ENCODE data around the gene HPN.

The HPN gene

GRCh38 chr19:35108730-35109129, 67.2 kb downstream of the HPN start:
- no peak for TF ChIP-seq EZH2phosphoT487 (conservative IDR thresholded peaks at IDR 0.05; ENCODE audit: low read length)
- Histone ChIP-seq H3F3A (ENCODE audit: insufficient read depth) (no peaks in the 10 kb centered on the region), H4K20me1 (ENCODE audit: low read depth, low read length) (no peaks in the 10 kb centered on the region), H3K79me2 (ENCODE audit: insufficient read depth, low read length) (no peaks in the 10 kb centered on the region), H2AFZ (ENCODE audit: low read depth, low read length, severe bottlenecking) (no peak overlapping the region), H3K9me3 (ENCODE audit: insufficient read depth, low read length) (no peaks in the 10 kb centered on the region), H3K9ac (ENCODE audit: low read length) (no peak overlapping the region), H3K27ac (ENCODE audit: low read depth, low read length) (no peak overlapping the region), H3K36me3 (ENCODE audit: low read length) (no peaks in the 10 kb centered on the region), H3K4me3 (ENCODE audit: insufficient read depth, low read length, poor library complexity, severe bottlenecking) (no peak overlapping the region), H3K4me2 (ENCODE audit: low read depth, low read length, poor library complexity, severe bottlenecking) (no peak overlapping the region), H3K9me2 (replicated peaks; ENCODE audit: insufficient read depth, low read length) (no peaks in the 10 kb centered on the region), H3K27me3 (ENCODE audit: low read length) (no peaks in the 10 kb centered on the region)

DNA sequence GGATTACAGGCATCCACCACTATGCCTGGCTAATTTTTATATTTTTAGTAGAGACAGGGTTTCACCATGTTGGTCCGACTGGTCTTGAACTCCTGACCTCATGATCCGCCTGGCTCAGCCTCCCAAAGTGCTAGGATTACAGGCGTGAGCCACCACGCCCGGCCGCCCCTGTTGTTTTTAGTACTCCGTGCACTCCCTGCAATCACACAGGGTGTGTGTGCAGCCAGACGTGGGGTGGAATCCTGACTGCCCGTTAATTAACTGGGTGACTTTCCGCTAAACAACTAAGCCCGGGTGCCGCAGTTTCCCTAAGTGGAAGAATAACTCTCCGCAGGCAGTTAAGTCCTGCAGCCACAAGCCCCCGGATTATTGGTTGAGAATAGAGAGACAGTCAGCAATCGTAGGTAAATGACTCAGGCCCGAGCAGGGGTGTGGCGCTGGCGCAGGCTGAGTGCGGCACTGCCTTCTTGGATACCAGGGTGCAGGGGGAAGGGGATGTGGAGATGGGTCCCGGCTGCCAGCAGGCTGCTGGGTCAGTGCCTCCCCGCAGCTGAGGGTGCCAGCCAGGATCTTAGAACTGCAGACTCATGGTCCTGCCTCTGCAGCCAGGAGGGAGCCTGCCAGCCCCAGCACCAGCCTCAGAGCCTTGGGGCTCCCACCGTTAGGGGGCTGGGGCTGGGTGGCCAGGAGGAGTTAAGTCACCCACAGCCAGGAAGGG, 68.0 kb downstream of the HPN start:
- Histone ChIP-seq H2AFZ (ENCODE audit: low read depth, low read length, severe bottlenecking) (no peak overlapping the region), H3K27ac (ENCODE audit: low read depth, low read length) (no peak overlapping the region), H4K20me1 (ENCODE audit: low read depth, low read length) (no peaks in the 10 kb centered on the region), H3K36me3 (ENCODE audit: low read length) (no peaks in the 10 kb centered on the region), H3K4me3 (ENCODE audit: insufficient read depth, low read length, poor library complexity, severe bottlenecking) (no peak overlapping the region), H3K9ac (ENCODE audit: low read length) (no peak overlapping the region), H3K79me2 (ENCODE audit: insufficient read depth, low read length) (no peaks in the 10 kb centered on the region), H3K4me2 (ENCODE audit: low read depth, low read length, poor library complexity, severe bottlenecking) (no peak overlapping the region), H3K27me3 (ENCODE audit: low read length) (no peaks in the 10 kb centered on the region), H3F3A (ENCODE audit: insufficient read depth) (no peaks in the 10 kb centered on the region), H3K9me2 (replicated peaks; ENCODE audit: insufficient read depth, low read length) (no peaks in the 10 kb centered on the region), H3K9me3 (ENCODE audit: insufficient read depth, low read length) (no peaks in the 10 kb centered on the region)
- TF ChIP-seq CTCF (IDR thresholded peaks at IDR 0.05; ENCODE audit: insufficient read depth, low read length, poor library complexity, severe bottlenecking) = no peak
- no peak for TF ChIP-seq EZH2phosphoT487 (conservative IDR thresholded peaks at IDR 0.05; ENCODE audit: low read length)

- H4K20me1 ChIP-seq (ENCODE audit: low read depth, low read length) = no peaks in the 10 kb centered on the region
- TF ChIP-seq EZH2phosphoT487 (conservative IDR thresholded peaks at IDR 0.05; ENCODE audit: low read length) (no peak), CTCF (IDR thresholded peaks at IDR 0.05; ENCODE audit: insufficient read depth, low read length, poor library complexity, severe bottlenecking) (no peak)
- H3K9ac ChIP-seq (ENCODE audit: low read length) = no peak overlapping the region
- H3K27me3 ChIP-seq (ENCODE audit: low read length) = no peaks in the 10 kb centered on the region
- no peaks in the 10 kb centered on the region for H3F3A ChIP-seq (ENCODE audit: insufficient read depth)
- H2AFZ ChIP-seq (ENCODE audit: low read depth, low read length, severe bottlenecking) = no peak overlapping the region
- no peaks in the 10 kb centered on the region for H3K79me2 ChIP-seq (ENCODE audit: insufficient read depth, low read length)
- no peak overlapping the region for H3K4me2 ChIP-seq (ENCODE audit: low read depth, low read length, poor library complexity, severe bottlenecking)
- no peak overlapping the region for H3K27ac ChIP-seq (ENCODE audit: low read depth, low read length)
- no peaks in the 10 kb centered on the region for H3K9me2 ChIP-seq (replicated peaks; ENCODE audit: insufficient read depth, low read length)
- no peaks in the 10 kb centered on the region for H3K36me3 ChIP-seq (ENCODE audit: low read length)
- no peaks in the 10 kb centered on the region for H3K9me3 ChIP-seq (ENCODE audit: insufficient read depth, low read length)
- H3K4me3 ChIP-seq (ENCODE audit: insufficient read depth, low read length, poor library complexity, severe bottlenecking) = no peak overlapping the region
Measured at GRCh38 chr19:35110974-35111373, 69.5 kb downstream of the HPN start.

GRCh38 chr19:35112995-35113688, 71.6 kb downstream of the HPN start:
- Histone ChIP-seq H3K27me3 (ENCODE audit: low read length) (no peaks in the 10 kb centered on the region), H3K79me2 (ENCODE audit: insufficient read depth, low read length) (no peaks in the 10 kb centered on the region), H3K27ac (ENCODE audit: low read depth, low read length) (no peak overlapping the region), H3K9me2 (replicated peaks; ENCODE audit: insufficient read depth, low read length) (no peaks in the 10 kb centered on the region), H3K9me3 (ENCODE audit: insufficient read depth, low read length) (no peaks in the 10 kb centered on the region), H3F3A (ENCODE audit: insufficient read depth) (no peaks in the 10 kb centered on the region), H4K20me1 (ENCODE audit: low read depth, low read length) (no peaks in the 10 kb centered on the region), H3K4me2 (ENCODE audit: low read depth, low read length, poor library complexity, severe bottlenecking) (no peak overlapping the region), H3K9ac (ENCODE audit: low read length) (no peak overlapping the region), H3K36me3 (ENCODE audit: low read length) (no peaks in the 10 kb centered on the region), H3K4me3 (ENCODE audit: insufficient read depth, low read length, poor library complexity, severe bottlenecking) (no peak overlapping the region), H2AFZ (ENCODE audit: low read depth, low read length, severe bottlenecking) (no peak overlapping the region)
- TF ChIP-seq EZH2phosphoT487 (conservative IDR thresholded peaks at IDR 0.05; ENCODE audit: low read length) (no peak), CTCF (IDR thresholded peaks at IDR 0.05; ENCODE audit: insufficient read depth, low read length, poor library complexity, severe bottlenecking) (no peak)

Data from SU-DHL-6 (cell line).